ENCODE data around the gene RTP2. TPM values are rescaled to one million over a fixed set of nuclear protein-coding genes. Genes with fewer than 3 reads are reported as not detected.
"Not testable (repeated sequence)": the region's sequence is repeated elsewhere in the genome, so short reads cannot be mapped to it uniquely, and the experiment has no call there.

RTP2 gene
- total RNA-seq, 1 experiment from 2014 or later: not detected

GRCh38 chr3:187684444-187684843 is 17.9 kb downstream of the RTP2 start:
- POLR2A ChIA-PET (ENCODE audit: unreplicated experiment): no interaction called here
- no peak overlapping the region for H3K9ac ChIP-seq (ENCODE audit: low read length)

GRCh38 chr3:187681756-187682155 is 20.6 kb downstream of the RTP2 start:
- peaks cover 28% of the 10 kb centered on the region; the same call in 1 of the 2 replicates for H3K27me3 ChIP-seq (ENCODE audit: low read length)
- H3K4me2 ChIP-seq (ENCODE audit: low read length); H3F3A ChIP-seq (ENCODE audit: low read length, unreplicated experiment); BruUV-seq (replicated peaks); H3K27ac ChIP-seq (ENCODE audit: low read length); H3K9me3 ChIP-seq (ENCODE audit: low read length); H2AFZ ChIP-seq (ENCODE audit: low read length); H3K36me3 ChIP-seq (ENCODE audit: low read depth, low read length); H3K4me3 ChIP-seq (ENCODE audit: low read length); intact Hi-C loops (cut with micrococcal nuclease); DNase-seq; POLR2A ChIA-PET (ENCODE audit: unreplicated experiment); H3K79me2 ChIP-seq (ENCODE audit: low read length); H3K4me1 ChIP-seq (ENCODE audit: insufficient read depth, low read length); H3K9ac ChIP-seq (ENCODE audit: low read length); H4K20me1 ChIP-seq (ENCODE audit: low read length); ATAC-seq; H3K9me2 ChIP-seq (replicated peaks; ENCODE audit: low read length): not testable (repeated sequence)
- CTCF ChIA-PET: interaction anchor here (0.6 kb wide), 1 partner anchor 1266 kb away, joined by 21 read pairs; no protein-coding TSS in a partner anchor

More at GRCh38 chr3:187684444-187684843, 17.9 kb downstream of the RTP2 start:
- Histone ChIP-seq H3K27me3 (ENCODE audit: low read length) (peaks cover 38% of the 10 kb centered on the region; the same call in 1 of the 2 replicates), H2AFZ (ENCODE audit: low read length) (no peak overlapping the region), H3K36me3 (ENCODE audit: low read depth, low read length) (no peaks in the 10 kb centered on the region), H3K27ac (ENCODE audit: low read length) (no peak overlapping the region), H3K4me3 (ENCODE audit: low read length) (no peak overlapping the region), H3K9me2 (replicated peaks; ENCODE audit: low read length) (no peaks in the 10 kb centered on the region), H3K79me2 (ENCODE audit: low read length) (no peaks in the 10 kb centered on the region), H4K20me1 (ENCODE audit: low read length) (no peaks in the 10 kb centered on the region), H3K9me3 (ENCODE audit: low read length) (peaks cover 3% of the 10 kb centered on the region; the same call in 1 of the 2 replicates), H3K4me1 (ENCODE audit: insufficient read depth, low read length) (no peaks in the 10 kb centered on the region), H3F3A (ENCODE audit: low read length, unreplicated experiment) (no peaks in the 10 kb centered on the region), H3K4me2 (ENCODE audit: low read length) (no peak overlapping the region)
- TF ChIP-seq EZH2phosphoT487 (IDR thresholded peaks at IDR 0.05; ENCODE audit: borderline replicate concordance, low read length) (no peak), CTCF (conservative IDR thresholded peaks at IDR 0.05; ENCODE audit: low read depth, low read length) (no peak), EZH2 (IDR thresholded peaks at IDR 0.05; ENCODE audit: low read length, unreplicated experiment) (no peak)
- intact Hi-C loops (cut with micrococcal nuclease): no loop called here
- no peak for ATAC-seq
- DNase-seq: no peak
- CTCF ChIA-PET: no interaction called here
- no TSS peak for BruUV-seq (replicated peaks)

GRCh38 chr3:187679638-187680396 is 22.5 kb downstream of the RTP2 start:
- POLR2A ChIA-PET (ENCODE audit: unreplicated experiment): no interaction called here
- TF ChIP-seq EZH2 (IDR thresholded peaks at IDR 0.05; ENCODE audit: low read length, unreplicated experiment) (no peak), CTCF (conservative IDR thresholded peaks at IDR 0.05; ENCODE audit: low read depth, low read length) (peak; percentile 92)
- Histone ChIP-seq H3K36me3 (ENCODE audit: low read depth, low read length) (no peaks in the 10 kb centered on the region), H3K4me2 (ENCODE audit: low read length) (no peak overlapping the region), H4K20me1 (ENCODE audit: low read length) (no peaks in the 10 kb centered on the region), H3K27ac (ENCODE audit: low read length) (no peak overlapping the region), H3K9ac (ENCODE audit: low read length) (no peak overlapping the region), H3K4me1 (ENCODE audit: insufficient read depth, low read length) (no peaks in the 10 kb centered on the region), H3F3A (ENCODE audit: low read length, unreplicated experiment) (no peaks in the 10 kb centered on the region), H3K4me3 (ENCODE audit: low read length) (no peak overlapping the region), H3K27me3 (ENCODE audit: low read length) (peaks cover 41% of the 10 kb centered on the region), H3K9me3 (ENCODE audit: low read length) (no peaks in the 10 kb centered on the region), H2AFZ (ENCODE audit: low read length) (no peak overlapping the region), H3K79me2 (ENCODE audit: low read length) (no peaks in the 10 kb centered on the region), H3K9me2 (replicated peaks; ENCODE audit: low read length) (no peaks in the 10 kb centered on the region)
- DNase-seq: peak; percentile 87
- ATAC-seq: peak; percentile 87
- no TSS peak for BruUV-seq (replicated peaks)
- CTCF ChIA-PET: interaction anchor here (0.5 to 1.8 kb wide), 19 partner anchors 9 to 1623 kb away, joined by 3 to 54 read pairs (median 5); no protein-coding TSS in a partner anchor
- intact Hi-C loops (cut with micrococcal nuclease): loop anchor here (1.0 kb wide), 4 partner anchors 34 to 460 kb away; no protein-coding TSS in a partner anchor

Data from PC-3 (cell line).